GM11168 (cell line): ENCODE results near the gene PCDHGB7.
"Not testable (repeated sequence)": the region's sequence is repeated elsewhere in the genome, so short reads cannot be mapped to it uniquely, and the experiment has no call there.

Experiments
- in situ Hi-C: fragments of 300-500 bp; cut with MboI; formaldehyde crosslinking; loops from one replicate; pipeline ENCODE4 v1.12.0; 2022; ENCODE audit warnings: low sequenced_read_pairs; ENCODE audit not compliant: unreplicated experiment

PCDHGB7 gene

GRCh38 chr5:141421489-141421855 lies 4.0 kb downstream of the PCDHGB7 start:
- in situ Hi-C loops, result no loop called here

GRCh38 chr5:141422742-141423291 lies 5.3 kb downstream of the PCDHGB7 start:
- in situ Hi-C loops, result no loop called here

GRCh38 chr5:141427783-141428426 lies 10.4 kb downstream of the PCDHGB7 start:
- in situ Hi-C loops, result loop anchor here (5.0 kb wide), 1 partner anchor 89 kb away; no protein-coding TSS in a partner anchor

- in situ Hi-C loops, result no loop called here
Observed at GRCh38 chr5:141430332-141431113, 13.0 kb downstream of the PCDHGB7 start, which contains the start of gene PCDHGA12. Gene PCDHGA12 (plus strand): TSS chr5:141430507. CDS start chr5:141430760, 253 bp downstream.

- in situ Hi-C loops, result no loop called here
Observed at GRCh38 chr5:141431286-141431685, 13.8 kb downstream of the PCDHGB7 start.

- in situ Hi-C loops, result not testable (repeated sequence)
Observed at GRCh38 chr5:141432308-141432707, 14.8 kb downstream of the PCDHGB7 start.

- in situ Hi-C loops, result not testable (repeated sequence)
Observed at GRCh38 chr5:141432726-141433125, 15.2 kb downstream of the PCDHGB7 start.

- in situ Hi-C loops, result no loop called here
Observed at GRCh38 chr5:141434006-141434405, 16.5 kb downstream of the PCDHGB7 start.

- in situ Hi-C loops, result no loop called here
Observed at GRCh38 chr5:141437221-141437620, 19.7 kb downstream of the PCDHGB7 start.

- in situ Hi-C loops, result no loop called here
Observed at GRCh38 chr5:141439411-141440141, 22.1 kb downstream of the PCDHGB7 start.

GRCh38 chr5:141440341-141440740 lies 22.9 kb downstream of the PCDHGB7 start:
- in situ Hi-C loops, result no loop called here

- in situ Hi-C loops, result no loop called here
Observed at GRCh38 chr5:141441571-141442170, 24.2 kb downstream of the PCDHGB7 start.

GRCh38 chr5:141465351-141465750 lies 47.9 kb downstream of the PCDHGB7 start:
- in situ Hi-C loops, result no loop called here
